GM23338 (cell line): ENCODE measurements around the gene XCL2.

Source experiments
- CREB1 ChIP-seq: fragments of 250-450 bp; sonication (Bioruptor Pico); IDR thresholded peaks from 2 replicates; pipeline ENCODE4 v1.5.0; 2020; ENCODE audit warnings: low read depth, mild to moderate bottlenecking, moderate library complexity
- EZH2 ChIP-seq: fragments of 200-600 bp; sonication (generic); IDR thresholded peaks from one replicate; pipeline ENCODE4 v1.8.0; 2017; ENCODE audit warnings: antibody characterized with exemption, mild to moderate bottlenecking, low read depth; ENCODE audit not compliant: unreplicated experiment
- EZH2phosphoT487 ChIP-seq: fragments of 200-600 bp; sonication (generic); IDR thresholded peaks from one replicate; pipeline ENCODE4 v1.8.1; 2018; ENCODE audit warnings: antibody characterized with exemption; ENCODE audit not compliant: unreplicated experiment
- JUNB ChIP-seq: IDR thresholded peaks from one replicate; pipeline ENCODE4 v1.6.1; 2016; ENCODE audit warnings: antibody characterized with exemption; ENCODE audit not compliant: unreplicated experiment
- POLR2AphosphoS5 ChIP-seq: IDR thresholded peaks from 2 replicates; pipeline ENCODE4 v1.6.1; 2016; ENCODE audit warnings: antibody characterized with exemption, low read depth
- STAT1 ChIP-seq: IDR thresholded peaks from one replicate; pipeline ENCODE4 v1.6.1; 2016; ENCODE audit warnings: antibody characterized with exemption; ENCODE audit not compliant: unreplicated experiment
- ZNF114 ChIP-seq: fragments of 250-450 bp; sonication (Bioruptor Pico); IDR thresholded peaks from 2 replicates; pipeline ENCODE4 v1.5.0; 2020; ENCODE audit warnings: mild to moderate bottlenecking, moderate library complexity
- ZNF331 ChIP-seq: fragments of 250-450 bp; sonication (Bioruptor Pico); IDR thresholded peaks from 2 replicates; pipeline ENCODE4 v1.5.0; 2020; ENCODE audit warnings: low read depth, mild to moderate bottlenecking, moderate library complexity
- TF ChIP-seq, protein P1 (sequence below), 2 experiments: fragments of 200-600 bp in 1 of 2; sonication (generic) in 1 of 2; conservative IDR thresholded peaks; 2 replicates each; pipeline versions ENCODE4 v1.5.1 to v1.6.1; 2016 to 2017; ENCODE audit warnings: antibody characterized with exemption in 2 of 2, low read depth in 2 of 2, mild to moderate bottlenecking in 2 of 2, moderate library complexity in 1 of 2
- TF ChIP-seq, protein P2 (sequence below): IDR thresholded peaks from one replicate; pipeline ENCODE4 v1.6.1; 2018; ENCODE audit warnings: antibody characterized with exemption; ENCODE audit not compliant: unreplicated experiment
- TF ChIP-seq, protein P3 (sequence below): IDR thresholded peaks from 2 replicates; pipeline ENCODE4 v1.6.1; 2016; ENCODE audit warnings: antibody characterized with exemption

DNA sequence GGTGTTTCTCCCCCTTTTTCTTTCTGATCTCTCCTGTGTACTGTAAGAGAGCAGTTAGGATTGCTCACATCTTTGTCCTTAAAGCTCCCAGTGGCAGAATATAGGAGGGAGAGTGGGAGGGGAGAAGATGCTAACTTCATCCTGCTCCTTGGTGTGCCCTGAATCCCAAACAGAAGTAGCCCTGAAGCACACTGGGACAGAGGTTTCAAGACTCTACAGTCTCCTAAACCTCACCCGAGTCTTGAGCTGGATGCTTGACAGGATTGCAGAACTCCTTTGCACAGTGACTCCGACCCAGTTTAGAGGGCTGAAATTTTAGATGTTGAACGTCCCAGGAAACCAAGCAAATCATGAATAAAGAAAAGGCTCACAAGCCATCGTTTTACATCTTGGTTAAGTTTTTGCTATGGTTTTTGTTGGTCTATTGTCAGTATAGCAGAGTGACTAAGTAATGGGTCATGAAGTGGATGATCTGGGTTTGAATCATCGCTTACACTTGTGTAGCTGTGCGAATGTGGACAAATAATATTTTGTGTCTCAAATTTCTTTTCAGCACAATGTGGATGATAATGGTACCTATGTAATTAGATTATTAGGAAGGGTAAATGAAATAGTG is 37.5 kb downstream of the XCL2 start:
- no peak for TF ChIP-seq EZH2
- TF ChIP-seq, protein P1, sequence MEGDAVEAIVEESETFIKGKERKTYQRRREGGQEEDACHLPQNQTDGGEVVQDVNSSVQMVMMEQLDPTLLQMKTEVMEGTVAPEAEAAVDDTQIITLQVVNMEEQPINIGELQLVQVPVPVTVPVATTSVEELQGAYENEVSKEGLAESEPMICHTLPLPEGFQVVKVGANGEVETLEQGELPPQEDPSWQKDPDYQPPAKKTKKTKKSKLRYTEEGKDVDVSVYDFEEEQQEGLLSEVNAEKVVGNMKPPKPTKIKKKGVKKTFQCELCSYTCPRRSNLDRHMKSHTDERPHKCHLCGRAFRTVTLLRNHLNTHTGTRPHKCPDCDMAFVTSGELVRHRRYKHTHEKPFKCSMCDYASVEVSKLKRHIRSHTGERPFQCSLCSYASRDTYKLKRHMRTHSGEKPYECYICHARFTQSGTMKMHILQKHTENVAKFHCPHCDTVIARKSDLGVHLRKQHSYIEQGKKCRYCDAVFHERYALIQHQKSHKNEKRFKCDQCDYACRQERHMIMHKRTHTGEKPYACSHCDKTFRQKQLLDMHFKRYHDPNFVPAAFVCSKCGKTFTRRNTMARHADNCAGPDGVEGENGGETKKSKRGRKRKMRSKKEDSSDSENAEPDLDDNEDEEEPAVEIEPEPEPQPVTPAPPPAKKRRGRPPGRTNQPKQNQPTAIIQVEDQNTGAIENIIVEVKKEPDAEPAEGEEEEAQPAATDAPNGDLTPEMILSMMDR (conservative IDR thresholded peaks at IDR 0.05; ENCODE audit: low read depth in 2 of 2) = no peak
- TF ChIP-seq STAT1 = no peak
- no peak for TF ChIP-seq EZH2phosphoT487
- TF ChIP-seq, protein P2, sequence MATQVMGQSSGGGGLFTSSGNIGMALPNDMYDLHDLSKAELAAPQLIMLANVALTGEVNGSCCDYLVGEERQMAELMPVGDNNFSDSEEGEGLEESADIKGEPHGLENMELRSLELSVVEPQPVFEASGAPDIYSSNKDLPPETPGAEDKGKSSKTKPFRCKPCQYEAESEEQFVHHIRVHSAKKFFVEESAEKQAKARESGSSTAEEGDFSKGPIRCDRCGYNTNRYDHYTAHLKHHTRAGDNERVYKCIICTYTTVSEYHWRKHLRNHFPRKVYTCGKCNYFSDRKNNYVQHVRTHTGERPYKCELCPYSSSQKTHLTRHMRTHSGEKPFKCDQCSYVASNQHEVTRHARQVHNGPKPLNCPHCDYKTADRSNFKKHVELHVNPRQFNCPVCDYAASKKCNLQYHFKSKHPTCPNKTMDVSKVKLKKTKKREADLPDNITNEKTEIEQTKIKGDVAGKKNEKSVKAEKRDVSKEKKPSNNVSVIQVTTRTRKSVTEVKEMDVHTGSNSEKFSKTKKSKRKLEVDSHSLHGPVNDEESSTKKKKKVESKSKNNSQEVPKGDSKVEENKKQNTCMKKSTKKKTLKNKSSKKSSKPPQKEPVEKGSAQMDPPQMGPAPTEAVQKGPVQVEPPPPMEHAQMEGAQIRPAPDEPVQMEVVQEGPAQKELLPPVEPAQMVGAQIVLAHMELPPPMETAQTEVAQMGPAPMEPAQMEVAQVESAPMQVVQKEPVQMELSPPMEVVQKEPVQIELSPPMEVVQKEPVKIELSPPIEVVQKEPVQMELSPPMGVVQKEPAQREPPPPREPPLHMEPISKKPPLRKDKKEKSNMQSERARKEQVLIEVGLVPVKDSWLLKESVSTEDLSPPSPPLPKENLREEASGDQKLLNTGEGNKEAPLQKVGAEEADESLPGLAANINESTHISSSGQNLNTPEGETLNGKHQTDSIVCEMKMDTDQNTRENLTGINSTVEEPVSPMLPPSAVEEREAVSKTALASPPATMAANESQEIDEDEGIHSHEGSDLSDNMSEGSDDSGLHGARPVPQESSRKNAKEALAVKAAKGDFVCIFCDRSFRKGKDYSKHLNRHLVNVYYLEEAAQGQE = no peak
- TF ChIP-seq POLR2AphosphoS5 = no peak
- TF ChIP-seq JUNB = no peak
- TF ChIP-seq ZNF331 (CRISPR knock-in tag) = no peak
- TF ChIP-seq CREB1 (CRISPR knock-in tag) = no peak
- TF ChIP-seq, protein P3, sequence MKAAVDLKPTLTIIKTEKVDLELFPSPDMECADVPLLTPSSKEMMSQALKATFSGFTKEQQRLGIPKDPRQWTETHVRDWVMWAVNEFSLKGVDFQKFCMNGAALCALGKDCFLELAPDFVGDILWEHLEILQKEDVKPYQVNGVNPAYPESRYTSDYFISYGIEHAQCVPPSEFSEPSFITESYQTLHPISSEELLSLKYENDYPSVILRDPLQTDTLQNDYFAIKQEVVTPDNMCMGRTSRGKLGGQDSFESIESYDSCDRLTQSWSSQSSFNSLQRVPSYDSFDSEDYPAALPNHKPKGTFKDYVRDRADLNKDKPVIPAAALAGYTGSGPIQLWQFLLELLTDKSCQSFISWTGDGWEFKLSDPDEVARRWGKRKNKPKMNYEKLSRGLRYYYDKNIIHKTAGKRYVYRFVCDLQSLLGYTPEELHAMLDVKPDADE = no peak
- no peak for TF ChIP-seq ZNF114 (CRISPR knock-in tag)
